HCT116 (cell line): Measurements from ENCODE around the gene ABHD3.

Experiments
- ATF3 ChIP-seq: IDR thresholded peaks from 2 replicates; pipeline ENCODE4 v1.6.1; 2012
- CTCF ChIP-seq, 3 experiments: fragments of 200-600 bp in 1 of 3; sonication (generic) in 1 of 3; IDR thresholded peaks in 2 of 3; conservative IDR thresholded peaks in 1 of 3; 2 replicates each; pipeline ENCODE4 v1.5.1; 2012 to 2017; ENCODE audit warnings: low read depth in 2 of 3, low read length in 2 of 3, antibody characterized with exemption in 1 of 3, borderline replicate concordance in 1 of 3, control low read depth in 1 of 3, mild to moderate bottlenecking in 1 of 3, mixed read lengths in 1 of 3, mixed run types in 1 of 3, moderate library complexity in 1 of 3; ENCODE audit not compliant: insufficient read depth in 1 of 3
- EZH2 ChIP-seq: fragments of 200-600 bp; sonication (generic); IDR thresholded peaks from 2 replicates; pipeline ENCODE4 v1.6.1; 2017; ENCODE audit warnings: antibody characterized with exemption, mixed run types
- MAX ChIP-seq: IDR thresholded peaks from 2 replicates; pipeline ENCODE4 v1.6.1; 2012
- POLR2A ChIP-seq: IDR thresholded peaks from 2 replicates; pipeline ENCODE4 v1.7.0; 2011; ENCODE audit warnings: borderline replicate concordance; ENCODE audit not compliant: insufficient read depth, insufficient read length; ENCODE audit errors: extremely low read depth
- POLR2AphosphoS5 ChIP-seq: IDR thresholded peaks from 2 replicates; pipeline ENCODE4 v1.6.1; 2011; ENCODE audit warnings: mild to moderate bottlenecking, low read depth, low read length, moderate library complexity
- RAD21 ChIP-seq: IDR thresholded peaks from 2 replicates; pipeline ENCODE4 v1.6.1; 2012; ENCODE audit warnings: low read depth, mild to moderate bottlenecking
- TCF7L2 ChIP-seq: IDR thresholded peaks from 2 replicates; pipeline ENCODE4 v1.7.0; 2011; ENCODE audit warnings: borderline replicate concordance, inconsistent platforms; ENCODE audit not compliant: insufficient read depth, insufficient read length; ENCODE audit errors: extremely low read depth
- ZNF274 ChIP-seq: fragments of 200-500 bp; sonication (Bioruptor generic); IDR thresholded peaks from 2 replicates; pipeline ENCODE4 v1.6.1; 2014; ENCODE audit warnings: mild to moderate bottlenecking, low read depth, low read length, inconsistent platforms

- no peak for TF ChIP-seq MAX
- no peak for TF ChIP-seq POLR2A
- no peak for TF ChIP-seq TCF7L2
- no peak for TF ChIP-seq EZH2
- no peak for TF ChIP-seq RAD21
- TF ChIP-seq CTCF (IDR thresholded peaks at IDR 0.05 in 2 of 3, conservative IDR thresholded peaks at IDR 0.05 in 1 of 3; ENCODE audit: borderline replicate concordance in 1 of 3, insufficient read depth in 1 of 3, low read depth in 2 of 3, low read length in 2 of 3): no peak
- TF ChIP-seq ATF3: no peak
- no peak for TF ChIP-seq ZNF274
- no peak for TF ChIP-seq POLR2AphosphoS5
Measured at GRCh38 chr18:21747268-21747667, 42.7 kb upstream of the ABHD3 start.
